Heart right ventricle (tissue), 16 donors: ENCODE measurements around the gene ITPR3. TPM values are rescaled to one million over a fixed set of nuclear protein-coding genes. Genes with fewer than 3 reads are reported as not detected.

ENCODE experiments used
- ATAC-seq, 8 donors: fragments of 200-7000 bp; cut with Tn5 transposase; one replicate each; pipeline ENCODE4 v1.9.1; 2020; ENCODE audit warnings: mild to moderate bottlenecking in 8 of 8, moderate library complexity in 8 of 8, moderate number of reproducible peaks in 1 of 8
- DNase-seq, 2 donors: peaks; one replicate each; pipeline ENCODE4 v3.0.0-alpha.2; 2020
- H3K27ac ChIP-seq, 10 donors: fragments of 200-600 bp; sonication (generic) in 2 of 10; one replicate each; pipeline versions ENCODE4 v1.5.0 to v1.8.0; 2020 to 2022; ENCODE audit warnings: mild to moderate bottlenecking in 3 of 10
- H3K27me3 ChIP-seq, 7 donors: fragments of 200-600 bp; one replicate each; pipeline ENCODE4 v1.8.0; 2021 to 2022; ENCODE audit warnings: mild to moderate bottlenecking in 2 of 7
- H3K36me3 ChIP-seq, 9 donors: fragments of 200-600 bp; sonication (generic) in 1 of 9; one replicate each; pipeline versions ENCODE4 v1.5.0 to v1.8.0; 2020 to 2022; ENCODE audit warnings: mild to moderate bottlenecking in 2 of 9
- H3K4me1 ChIP-seq, 9 donors: fragments of 200-600 bp; sonication (generic) in 1 of 9; one replicate each; pipeline versions ENCODE4 v1.5.0 to v1.8.0; 2020 to 2022; ENCODE audit warnings: mild to moderate bottlenecking in 4 of 9
- H3K4me3 ChIP-seq, 10 donors: fragments of 200-600 bp; sonication (generic) in 2 of 10; one replicate each; pipeline versions ENCODE4 v1.5.0 to v1.8.0; 2020 to 2022; ENCODE audit warnings: mild to moderate bottlenecking in 7 of 10, moderate library complexity in 2 of 10
- H3K9me3 ChIP-seq, 11 donors: fragments of 200-600 bp in 10 of 11; sonication (generic) in 2 of 11; one replicate each; pipeline versions ENCODE4 v1.5.0 to v1.8.0; 2013 to 2022; ENCODE audit warnings: mild to moderate bottlenecking in 2 of 11, control low read depth in 1 of 11, moderate library complexity in 1 of 11
- WGBS, 2 donors: extraction: QIAGEN DNeasy Blood & Tissue Kit; methylation state at CpG; one replicate each; pipeline ENCODE4 v1.1.7; 2013; ENCODE audit warnings: inconsistent platforms in 1 of 2; 5-methylcytosine and 5-hydroxymethylcytosine counted together
- intact Hi-C, 10 donors: fragments of 100-400 bp; cut with DNase I; formaldehyde crosslinking; loops; one replicate each; pipeline versions ENCODE4 v1.11.1 to v1.14.2; 2022
- polyA plus RNA-seq, 2 donors: library from polyadenylated mRNA; stranded (reverse); fragments of 200-250 nt; gene quantifications; one replicate each; pipeline ENCODE4 v1.2.3, GENCODE V29; 2013
- total RNA-seq, 10 donors: library from RNA; stranded (reverse); fragmentation: NEBNext Ultra II Directional in 3 of 10; extraction: Animal tissue kit (Norgen Biotek cat#: 25700) in 3 of 10; gene quantifications; one replicate each; pipeline versions ENCODE4 v1.2.1 to v1.2.4, GENCODE V29; 2021 to 2023
- TF ChIP-seq, protein P1 (sequence below), 9 donors: fragments of 200-600 bp; sonication (generic) in 2 of 9; IDR thresholded peaks; one replicate each; pipeline versions ENCODE4 v1.5.0 to v1.8.0; 2021 to 2022; ENCODE audit warnings: antibody characterized with exemption in 9 of 9, mild to moderate bottlenecking in 5 of 9, moderate library complexity in 1 of 9
- donor health status: Arrhythmogenic right ventricular cardiomyopathy.
- donor health status: ischemic (EF 13 %, LVEDD 7.1; RV severe dilation, severe dysfunction).
- donor health status: healthy with polysubstance abuse.
- donor health status: DM: no; HTN: yes; CAD: no.
- donor health status: DM: no; HTN: no; CAD: no.
- donor health status: ischemic (EF 25% LVEDD 6.9; RV normal size, moderate dysfunction).
- donor health status: ischemic (EF 25% LVEDD 5.7; RV mildly dilated, moderate dysfunction).
- donor health status: healthy.
- donor health status: DM: yes; HTN: yes; CAD: no.
- donor health status: Ischemic cardiomyopathy.
- donor health status: ischemic (EF 35%, LVEDD 5.7; RV mildly dilated, moderate dysfunction).
- donor health status: nonischemic (EF 11% LVEDD 7.7; RV severe dilation, severe dysfunction).
- donor health status: DM: yes; HTN: yes; CAD: no.
- donor health status: PGD.
- donor health status: ischemic (EF 29% LVEDD 5.4; RV normal size, mild dysfunction).
- donor health status: nonischemic (EF 23%, LVEDD 6.1; RV moderate dilation, normal function).

Gene ITPR3
- total and polyA plus RNA-seq, 12 donors: 3.2 to 16.7 (median 6.0) TPM

- peaks cover 0 to 86% (median 6%) of the 10 kb centered on the region in 9 donors for H3K36me3 ChIP-seq
- H3K4me1 ChIP-seq: peaks cover 0 to 14% (median 8%) of the 10 kb centered on the region in 9 donors
- ATAC-seq (no peak), DNase-seq (no peak)
- TF ChIP-seq, protein P1, sequence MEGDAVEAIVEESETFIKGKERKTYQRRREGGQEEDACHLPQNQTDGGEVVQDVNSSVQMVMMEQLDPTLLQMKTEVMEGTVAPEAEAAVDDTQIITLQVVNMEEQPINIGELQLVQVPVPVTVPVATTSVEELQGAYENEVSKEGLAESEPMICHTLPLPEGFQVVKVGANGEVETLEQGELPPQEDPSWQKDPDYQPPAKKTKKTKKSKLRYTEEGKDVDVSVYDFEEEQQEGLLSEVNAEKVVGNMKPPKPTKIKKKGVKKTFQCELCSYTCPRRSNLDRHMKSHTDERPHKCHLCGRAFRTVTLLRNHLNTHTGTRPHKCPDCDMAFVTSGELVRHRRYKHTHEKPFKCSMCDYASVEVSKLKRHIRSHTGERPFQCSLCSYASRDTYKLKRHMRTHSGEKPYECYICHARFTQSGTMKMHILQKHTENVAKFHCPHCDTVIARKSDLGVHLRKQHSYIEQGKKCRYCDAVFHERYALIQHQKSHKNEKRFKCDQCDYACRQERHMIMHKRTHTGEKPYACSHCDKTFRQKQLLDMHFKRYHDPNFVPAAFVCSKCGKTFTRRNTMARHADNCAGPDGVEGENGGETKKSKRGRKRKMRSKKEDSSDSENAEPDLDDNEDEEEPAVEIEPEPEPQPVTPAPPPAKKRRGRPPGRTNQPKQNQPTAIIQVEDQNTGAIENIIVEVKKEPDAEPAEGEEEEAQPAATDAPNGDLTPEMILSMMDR (IDR thresholded peaks at IDR 0.05): no peak
- H3K27ac ChIP-seq: no peak overlapping the region
- intact Hi-C loops: loop anchor here in 7 of 10 donors (1.0 to 10.0 kb wide), 6 partner anchors 42 to 89 kb away; partner anchors contain the start of gene BAK1 (in 2 of the 7)
- H3K27me3 ChIP-seq: no peaks in the 10 kb centered on the region
- no peak overlapping the region for H3K4me3 ChIP-seq
- no peaks in the 10 kb centered on the region for H3K9me3 ChIP-seq
- 80 to 92% methylated on average over 7 of the region's 7 CpGs for WGBS, 2 donors
These were observed 52.7 kb downstream of the ITPR3 start for GRCh38 chr6:33673851-33674250.

- DNase-seq (no peak), ATAC-seq (no peak)
- intact Hi-C loops: loop anchor here in 3 of 10 donors (1.0 to 10.0 kb wide), 2 partner anchors 17 to 91 kb away; partner anchors contain the start of gene BAK1 (in 2 of the 3)
- TF ChIP-seq, protein P1 (IDR thresholded peaks at IDR 0.05): no peak
- peaks cover 0 to 14% (median 8%) of the 10 kb centered on the region in 9 donors for H3K4me1 ChIP-seq
- no peak overlapping the region for H3K27ac ChIP-seq
- no peaks in the 10 kb centered on the region for H3K27me3 ChIP-seq
- peaks cover 0 to 86% (median 10%) of the 10 kb centered on the region in 9 donors for H3K36me3 ChIP-seq
- 90% methylated on average over 7 of the region's 7 CpGs for WGBS, 2 donors
- H3K4me3 ChIP-seq: no peak overlapping the region
- no peaks in the 10 kb centered on the region for H3K9me3 ChIP-seq
These were observed 54.8 kb downstream of the ITPR3 start for GRCh38 chr6:33675968-33676367.

DNA sequence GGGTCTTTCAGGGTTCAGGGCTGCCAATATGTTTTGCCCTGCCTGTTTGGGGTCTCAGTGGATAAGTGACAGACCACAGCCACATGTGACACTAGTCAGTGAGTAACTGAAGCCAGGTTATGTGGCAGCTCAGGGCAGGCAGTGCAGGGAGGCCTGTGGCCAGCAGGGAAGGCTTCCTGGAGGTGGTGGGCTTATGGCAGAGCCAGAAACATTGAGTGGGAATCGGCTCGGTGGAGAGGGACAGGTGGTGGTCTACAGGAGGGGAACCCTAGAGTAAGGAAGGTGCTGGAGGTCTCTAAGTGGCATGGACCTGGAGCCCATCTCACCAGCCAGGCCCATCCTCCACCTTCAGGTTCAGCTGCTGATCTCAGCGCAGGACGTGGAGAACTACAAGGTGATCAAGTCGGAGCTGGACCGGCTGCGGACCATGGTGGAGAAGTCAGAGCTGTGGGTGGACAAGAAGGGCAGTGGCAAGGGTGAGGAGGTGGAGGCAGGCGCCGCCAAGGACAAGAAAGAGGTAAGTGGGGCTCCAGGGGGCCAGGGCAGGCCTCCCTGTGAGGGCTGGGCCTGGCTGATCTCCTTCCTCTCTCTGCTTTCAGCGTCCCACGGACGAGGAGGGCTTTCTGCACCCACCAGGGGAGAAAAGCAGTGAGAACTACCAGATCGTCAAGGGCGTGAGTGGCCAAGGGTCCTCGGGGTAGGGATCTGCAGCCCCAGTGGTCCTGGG is 55.5 kb downstream of the ITPR3 start:
- no peak overlapping the region for H3K4me3 ChIP-seq
- DNase-seq (no peak), ATAC-seq (no peak)
- peaks cover 0 to 87% (median 10%) of the 10 kb centered on the region in 9 donors for H3K36me3 ChIP-seq
- TF ChIP-seq, protein P1 (IDR thresholded peaks at IDR 0.05): no peak
- H3K27ac ChIP-seq: no peak overlapping the region
- H3K9me3 ChIP-seq: no peaks in the 10 kb centered on the region
- peaks cover 0 to 14% (median 8%) of the 10 kb centered on the region in 9 donors for H3K4me1 ChIP-seq
- H3K27me3 ChIP-seq: no peaks in the 10 kb centered on the region
- 93 to 97% methylated on average over 15 of the region's 15 CpGs for WGBS, 2 donors
- intact Hi-C loops: loop anchor here in 3 of 10 donors (1.0 to 10.0 kb wide), 2 partner anchors 17 to 92 kb away; partner anchors contain the start of gene BAK1 (in 2 of the 3)

- 82 to 90% methylated on average over 8 of the region's 8 CpGs for WGBS, 2 donors
- H3K4me3 ChIP-seq: no peak overlapping the region
- no peaks in the 10 kb centered on the region for H3K27me3 ChIP-seq
- TF ChIP-seq, protein P1 (IDR thresholded peaks at IDR 0.05): no peak
- no peaks in the 10 kb centered on the region for H3K9me3 ChIP-seq
- peaks cover 0 to 14% (median 8%) of the 10 kb centered on the region in 9 donors for H3K4me1 ChIP-seq
- H3K27ac ChIP-seq: no peak overlapping the region
- ATAC-seq: no peak
- intact Hi-C loops: loop anchor here in 2 of 10 donors (10.0 kb wide), 1 partner anchor 92 kb away; the partner anchor contains the start of gene BAK1 (in 2 of the 2)
- DNase-seq: no peak
- peaks cover 0 to 87% (median 10%) of the 10 kb centered on the region in 9 donors for H3K36me3 ChIP-seq
These were observed 56.1 kb downstream of the ITPR3 start for GRCh38 chr6:33677143-33677660.
